Upper lobe of left lung (tissue), 4 donors: ENCODE data around the gene WDFY3.

ENCODE experiments used
- EP300 ChIP-seq, 4 donors: sonication (generic); formaldehyde crosslinking; IDR thresholded peaks; one replicate each; pipeline ENCODE4 v1.5.1; 2017; ENCODE audit warnings: antibody characterized with exemption in 4 of 4, control low read depth in 2 of 4
- POLR2A ChIP-seq, 4 donors: fragments of 450-650 bp; IDR thresholded peaks; one replicate each; pipeline ENCODE4 v1.5.1; 2016 to 2017; ENCODE audit warnings: antibody characterized with exemption in 4 of 4, mild to moderate bottlenecking in 2 of 4
- POLR2AphosphoS5 ChIP-seq, 2 donors: sonication (generic); formaldehyde crosslinking; IDR thresholded peaks; one replicate each; pipeline ENCODE4 v1.5.1; 2017; ENCODE audit warnings: antibody characterized with exemption in 2 of 2
- TF ChIP-seq, protein P1 (sequence below), 6 experiments: fragments of 450-650 bp in 4 of 6; fragments of 200-600 bp in 2 of 6; sonication (generic) in 2 of 6; IDR thresholded peaks; one replicate each; pipeline ENCODE4 v1.5.1; 2016 to 2019; ENCODE audit warnings: antibody characterized with exemption in 6 of 6

DNA sequence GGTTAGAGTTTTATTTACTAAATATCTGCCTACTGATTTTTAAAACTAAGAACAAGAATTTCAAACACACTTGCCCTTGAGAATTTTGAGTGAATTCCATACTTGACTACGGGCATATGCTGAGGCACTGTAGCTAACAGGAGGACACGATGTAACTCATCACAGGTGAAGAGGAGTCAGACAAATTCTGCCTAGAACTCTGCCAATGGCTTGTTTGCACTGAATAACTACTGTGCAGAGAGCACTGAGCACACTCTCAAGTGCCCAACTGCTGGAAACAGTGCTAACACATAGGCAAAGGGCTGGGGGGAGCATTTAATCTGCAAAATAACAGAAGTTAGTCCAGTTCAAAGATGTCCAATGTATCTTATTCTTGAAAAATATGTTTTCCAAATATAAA lies 104.4 kb downstream of the WDFY3 start:
- TF ChIP-seq POLR2A (IDR thresholded peaks at IDR 0.05) (no peak), POLR2AphosphoS5 (IDR thresholded peaks at IDR 0.05) (no peak), EP300 (IDR thresholded peaks at IDR 0.05) (no peak)
- TF ChIP-seq, protein P1, sequence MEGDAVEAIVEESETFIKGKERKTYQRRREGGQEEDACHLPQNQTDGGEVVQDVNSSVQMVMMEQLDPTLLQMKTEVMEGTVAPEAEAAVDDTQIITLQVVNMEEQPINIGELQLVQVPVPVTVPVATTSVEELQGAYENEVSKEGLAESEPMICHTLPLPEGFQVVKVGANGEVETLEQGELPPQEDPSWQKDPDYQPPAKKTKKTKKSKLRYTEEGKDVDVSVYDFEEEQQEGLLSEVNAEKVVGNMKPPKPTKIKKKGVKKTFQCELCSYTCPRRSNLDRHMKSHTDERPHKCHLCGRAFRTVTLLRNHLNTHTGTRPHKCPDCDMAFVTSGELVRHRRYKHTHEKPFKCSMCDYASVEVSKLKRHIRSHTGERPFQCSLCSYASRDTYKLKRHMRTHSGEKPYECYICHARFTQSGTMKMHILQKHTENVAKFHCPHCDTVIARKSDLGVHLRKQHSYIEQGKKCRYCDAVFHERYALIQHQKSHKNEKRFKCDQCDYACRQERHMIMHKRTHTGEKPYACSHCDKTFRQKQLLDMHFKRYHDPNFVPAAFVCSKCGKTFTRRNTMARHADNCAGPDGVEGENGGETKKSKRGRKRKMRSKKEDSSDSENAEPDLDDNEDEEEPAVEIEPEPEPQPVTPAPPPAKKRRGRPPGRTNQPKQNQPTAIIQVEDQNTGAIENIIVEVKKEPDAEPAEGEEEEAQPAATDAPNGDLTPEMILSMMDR (IDR thresholded peaks at IDR 0.05): no peak
